ENCODE data around the gene SH3GL1. TPM values are rescaled to one million over a fixed set of nuclear protein-coding genes. Genes with fewer than 3 reads are reported as not detected.

SH3GL1 gene
- total RNA-seq, 1 donor from 2014 or later, result 95.3 TPM

DNA sequence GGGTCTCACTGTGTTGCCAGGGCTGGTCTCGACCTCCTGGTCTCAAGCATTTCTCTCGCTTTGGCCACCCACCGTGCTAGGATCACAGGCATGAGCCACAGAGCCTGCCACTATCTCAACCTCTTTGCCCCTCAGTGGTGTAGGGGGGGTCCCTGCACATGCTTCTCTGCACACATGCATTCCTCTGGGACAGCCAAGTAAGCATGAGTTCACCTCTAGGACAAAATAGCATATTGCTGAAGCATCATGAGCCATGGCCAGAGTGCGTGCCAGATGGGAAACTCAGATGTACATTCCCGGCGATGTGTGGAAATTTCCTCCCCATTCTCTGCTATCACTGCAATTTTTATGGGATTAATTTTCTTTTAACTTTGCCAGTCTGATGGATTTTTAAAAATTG, 25.2 kb upstream of the SH3GL1 start:
- H3K36me3 Mint-ChIP-seq (ENCODE audit: low read depth), result peaks cover 13% of the 10 kb centered on the region
- no peak overlapping the region for H3K27ac Mint-ChIP-seq (ENCODE audit: unreplicated experiment)
- no peaks in the 10 kb centered on the region for H3K9me3 Mint-ChIP-seq
- H3K4me1 Mint-ChIP-seq, result no peaks in the 10 kb centered on the region
- no peak for DNase-seq (ENCODE audit: low read depth, low spot score)
- no peaks in the 10 kb centered on the region for H3K27me3 Mint-ChIP-seq (ENCODE audit: low read depth)
- H3K4me3 Mint-ChIP-seq, result no peak overlapping the region
- TF ChIP-seq, protein P1, sequence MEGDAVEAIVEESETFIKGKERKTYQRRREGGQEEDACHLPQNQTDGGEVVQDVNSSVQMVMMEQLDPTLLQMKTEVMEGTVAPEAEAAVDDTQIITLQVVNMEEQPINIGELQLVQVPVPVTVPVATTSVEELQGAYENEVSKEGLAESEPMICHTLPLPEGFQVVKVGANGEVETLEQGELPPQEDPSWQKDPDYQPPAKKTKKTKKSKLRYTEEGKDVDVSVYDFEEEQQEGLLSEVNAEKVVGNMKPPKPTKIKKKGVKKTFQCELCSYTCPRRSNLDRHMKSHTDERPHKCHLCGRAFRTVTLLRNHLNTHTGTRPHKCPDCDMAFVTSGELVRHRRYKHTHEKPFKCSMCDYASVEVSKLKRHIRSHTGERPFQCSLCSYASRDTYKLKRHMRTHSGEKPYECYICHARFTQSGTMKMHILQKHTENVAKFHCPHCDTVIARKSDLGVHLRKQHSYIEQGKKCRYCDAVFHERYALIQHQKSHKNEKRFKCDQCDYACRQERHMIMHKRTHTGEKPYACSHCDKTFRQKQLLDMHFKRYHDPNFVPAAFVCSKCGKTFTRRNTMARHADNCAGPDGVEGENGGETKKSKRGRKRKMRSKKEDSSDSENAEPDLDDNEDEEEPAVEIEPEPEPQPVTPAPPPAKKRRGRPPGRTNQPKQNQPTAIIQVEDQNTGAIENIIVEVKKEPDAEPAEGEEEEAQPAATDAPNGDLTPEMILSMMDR (conservative IDR thresholded peaks at IDR 0.05), result no peak

DNA sequence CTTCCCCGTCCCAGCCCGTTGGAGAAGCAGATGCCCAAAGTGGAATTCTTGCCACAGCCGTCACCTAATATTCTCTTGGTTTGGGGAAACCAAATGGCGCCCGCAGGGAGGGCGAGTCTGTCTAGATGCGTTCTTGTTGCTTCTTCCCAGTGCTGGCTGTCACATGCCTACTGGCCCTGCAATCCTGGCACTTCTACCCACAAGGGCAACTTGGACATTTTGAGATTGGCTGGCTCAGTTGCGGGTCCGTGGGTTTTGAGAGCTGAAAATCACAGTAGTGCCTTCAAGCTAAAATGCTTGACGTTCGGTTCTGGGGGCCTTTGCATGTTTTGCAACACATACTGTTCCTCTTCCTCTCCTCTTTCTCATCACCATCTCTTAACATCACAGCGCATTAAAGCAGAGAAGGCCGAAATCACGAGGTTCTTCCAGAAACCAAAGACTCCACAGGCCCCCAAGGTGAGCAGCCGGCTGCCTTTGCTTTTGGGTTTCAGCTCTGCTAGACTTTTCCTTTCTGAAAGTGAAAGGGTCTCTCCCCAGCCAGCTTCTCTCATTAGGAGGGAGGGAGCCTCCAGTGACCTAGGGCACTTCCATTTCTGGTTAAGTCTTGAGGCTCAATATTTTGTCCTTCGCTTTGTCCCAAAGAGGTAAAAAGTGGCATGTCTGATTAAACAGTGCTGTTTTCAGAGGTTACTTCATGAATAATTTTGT, 23.2 kb upstream of the SH3GL1 start:
- no peak for DNase-seq (ENCODE audit: low read depth, low spot score)
- Mint-ChIP-seq H3K9me3 (no peaks in the 10 kb centered on the region), H3K27me3 (ENCODE audit: low read depth) (no peaks in the 10 kb centered on the region), H3K4me3 (no peak overlapping the region), H3K36me3 (ENCODE audit: low read depth) (peaks cover 6% of the 10 kb centered on the region), H3K27ac (ENCODE audit: unreplicated experiment) (no peak overlapping the region), H3K4me1 (no peaks in the 10 kb centered on the region)
- TF ChIP-seq, protein P1 (conservative IDR thresholded peaks at IDR 0.05), result no peak

DNA sequence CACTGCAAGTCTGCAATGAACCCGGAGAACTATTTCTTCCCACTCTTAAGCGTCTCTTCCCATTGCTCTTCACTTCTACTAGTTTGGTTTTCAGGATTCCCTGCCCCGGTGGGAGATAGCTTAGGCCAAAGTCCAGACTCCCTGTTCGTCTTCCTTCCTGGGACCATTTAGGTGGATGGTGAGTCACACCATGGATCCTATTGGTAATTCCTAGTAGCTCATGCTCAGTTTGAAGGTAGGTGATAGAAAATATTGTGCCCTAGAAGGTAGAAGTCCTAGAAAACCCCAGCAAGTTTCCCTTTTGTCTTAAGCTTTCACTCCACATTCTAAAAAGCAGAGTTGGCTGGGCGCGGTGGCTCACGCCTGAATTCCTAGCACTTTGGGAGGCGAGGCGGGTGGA, 15.9 kb upstream of the SH3GL1 start:
- Mint-ChIP-seq H3K27ac (ENCODE audit: unreplicated experiment) (no peak overlapping the region), H3K4me3 (no peak overlapping the region), H3K27me3 (ENCODE audit: low read depth) (no peaks in the 10 kb centered on the region), H3K9me3 (no peaks in the 10 kb centered on the region), H3K36me3 (ENCODE audit: low read depth) (peaks cover 4% of the 10 kb centered on the region), H3K4me1 (no peaks in the 10 kb centered on the region)
- TF ChIP-seq, protein P1 (conservative IDR thresholded peaks at IDR 0.05), result no peak
- DNase-seq (ENCODE audit: low read depth, low spot score), result no peak

DNA sequence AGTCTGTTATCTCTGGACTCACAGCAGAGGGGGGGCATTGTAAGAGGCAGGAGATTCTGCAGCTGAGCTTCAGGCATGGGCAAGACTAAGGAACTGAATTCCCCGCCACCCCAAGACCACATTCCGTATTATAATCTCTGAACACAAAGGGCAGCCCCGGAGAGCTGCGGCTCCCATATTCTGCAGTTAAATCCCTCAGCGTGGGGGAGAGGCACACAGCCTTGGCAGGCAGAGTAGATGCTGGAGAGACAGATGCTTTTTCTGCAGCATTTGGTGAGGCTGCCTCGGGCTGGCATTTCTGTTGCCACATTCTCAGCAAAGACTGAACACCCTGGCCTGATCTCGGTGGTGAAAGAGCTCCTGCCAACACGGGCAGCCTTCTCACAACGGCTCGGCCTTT, 15.0 kb upstream of the SH3GL1 start:
- H3K27me3 Mint-ChIP-seq (ENCODE audit: low read depth), result no peaks in the 10 kb centered on the region
- no peak overlapping the region for H3K4me3 Mint-ChIP-seq
- no peaks in the 10 kb centered on the region for H3K4me1 Mint-ChIP-seq
- peaks cover 4% of the 10 kb centered on the region for H3K36me3 Mint-ChIP-seq (ENCODE audit: low read depth)
- H3K27ac Mint-ChIP-seq (ENCODE audit: unreplicated experiment), result no peak overlapping the region
- TF ChIP-seq, protein P1 (conservative IDR thresholded peaks at IDR 0.05), result no peak
- DNase-seq (ENCODE audit: low read depth, low spot score), result no peak
- no peaks in the 10 kb centered on the region for H3K9me3 Mint-ChIP-seq

DNA sequence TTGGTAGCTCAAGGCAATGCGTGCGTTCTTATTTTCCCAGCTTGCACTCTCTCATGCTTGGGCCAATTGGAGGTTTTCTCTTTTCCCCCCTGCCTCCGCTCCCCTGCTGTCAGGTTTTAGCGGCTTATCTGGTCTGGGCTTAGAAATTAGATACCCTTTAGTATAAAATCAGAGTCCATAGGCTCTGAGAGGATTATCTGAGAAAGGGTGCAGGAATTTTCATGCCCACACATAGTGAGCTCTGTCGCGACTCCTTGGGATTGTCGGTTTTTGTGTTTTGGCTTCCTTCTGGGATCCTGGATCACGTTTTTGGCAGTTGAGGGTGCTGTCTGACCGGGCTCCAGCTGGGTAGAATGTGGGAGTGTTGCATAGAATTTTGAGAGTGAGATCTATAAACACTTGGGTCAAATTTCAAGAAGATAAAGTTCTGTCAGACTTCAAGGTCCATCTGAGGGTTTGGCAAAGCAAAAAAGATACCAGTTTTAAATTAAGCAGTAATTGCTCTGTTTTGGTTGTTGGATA, 14.5 kb upstream of the SH3GL1 start:
- Mint-ChIP-seq H3K9me3 (no peaks in the 10 kb centered on the region), H3K4me3 (no peak overlapping the region), H3K27me3 (ENCODE audit: low read depth) (no peaks in the 10 kb centered on the region), H3K27ac (ENCODE audit: unreplicated experiment) (no peak overlapping the region), H3K36me3 (ENCODE audit: low read depth) (peaks cover 4% of the 10 kb centered on the region), H3K4me1 (no peaks in the 10 kb centered on the region)
- TF ChIP-seq, protein P1 (conservative IDR thresholded peaks at IDR 0.05), result no peak
- DNase-seq (ENCODE audit: low read depth, low spot score), result no peak
